CD14-positive monocyte (primary cell): ENCODE measurements around the gene ZNF44. TPM values are rescaled to one million over a fixed set of nuclear protein-coding genes. Genes with fewer than 3 reads are reported as not detected.

ENCODE experiments used
- DNase-seq, 3 donors: peaks; one replicate each; pipeline ENCODE4 v3.0.0-alpha.2; 2011 to 2022
- H2AFZ ChIP-seq: 2 replicates; pipeline ENCODE4 v1.6.0; 2012; ENCODE audit warnings: mild to moderate bottlenecking, low read depth, low read length, inconsistent platforms; ENCODE audit not compliant: insufficient read depth, poor library complexity, severe bottlenecking
- H3K27ac ChIP-seq, 2 donors: 1 replicate in 1 of 2; 2 replicates in 1 of 2; pipeline ENCODE4 v1.5.1; 2012 to 2013; ENCODE audit warnings: low read length in 2 of 2, control low read depth in 1 of 2, inconsistent platforms in 1 of 2, low read depth in 1 of 2, mild to moderate bottlenecking in 1 of 2
- H3K27me3 ChIP-seq, 2 donors: one replicate each; pipeline versions ENCODE4 v1.6.0 to v1.6.1; 2011 to 2013; ENCODE audit warnings: low read length in 2 of 2; ENCODE audit not compliant: control insufficient read depth in 2 of 2, insufficient read depth in 2 of 2
- H3K36me3 ChIP-seq, 2 donors: replicated peaks in 1 of 2; 1 replicate in 1 of 2; 2 replicates in 1 of 2; pipeline versions ENCODE4 v1.5.1 to v1.6.1; 2012 to 2013; ENCODE audit warnings: low read length in 2 of 2, control low read depth in 1 of 2, inconsistent platforms in 1 of 2, mild to moderate bottlenecking in 1 of 2; ENCODE audit not compliant: insufficient read depth in 2 of 2, control insufficient read depth in 1 of 2
- H3K4me1 ChIP-seq, 2 donors: 1 replicate in 1 of 2; 2 replicates in 1 of 2; pipeline versions ENCODE4 v1.5.1 to v1.6.1; 2012 to 2013; ENCODE audit warnings: low read length in 2 of 2, control low read depth in 1 of 2, inconsistent platforms in 1 of 2, mild to moderate bottlenecking in 1 of 2, moderate library complexity in 1 of 2; ENCODE audit not compliant: insufficient read depth in 2 of 2, control insufficient read depth in 1 of 2
- H3K4me2 ChIP-seq: replicated peaks from 2 replicates; pipeline ENCODE3; 2012; ENCODE audit warnings: low read length, moderate library complexity, mild to moderate bottlenecking; ENCODE audit not compliant: poor library complexity, severe bottlenecking; ENCODE audit errors: extremely low read depth
- H3K4me3 ChIP-seq, 3 experiments: fragments of 200-600 bp in 1 of 3; sonication (generic) in 1 of 3; replicated peaks in 1 of 3; 1 replicate in 2 of 3; 2 replicates in 1 of 3; pipeline ENCODE4 v1.5.1; 2011 to 2013; ENCODE audit warnings: low read length in 3 of 3, mild to moderate bottlenecking in 3 of 3, control low read depth in 2 of 3, low read depth in 2 of 3, inconsistent platforms in 1 of 3, moderate library complexity in 1 of 3
- H3K79me2 ChIP-seq: 2 replicates; pipeline ENCODE4 v1.6.0; 2012; ENCODE audit warnings: mild to moderate bottlenecking, control low read depth, inconsistent platforms, low read length, moderate library complexity; ENCODE audit not compliant: insufficient read depth
- H3K9ac ChIP-seq: 2 replicates; pipeline ENCODE4 v1.6.0; 2017; ENCODE audit warnings: low read length, mild to moderate bottlenecking; ENCODE audit not compliant: insufficient read depth, poor library complexity, severe bottlenecking
- H3K9me3 ChIP-seq, 2 donors: replicated peaks in 1 of 2; 1 replicate in 1 of 2; 2 replicates in 1 of 2; pipeline versions ENCODE4 v1.5.1 to v1.6.1; 2012 to 2013; ENCODE audit warnings: low read length in 2 of 2, control low read depth in 1 of 2; ENCODE audit not compliant: control insufficient read depth in 1 of 2, insufficient read depth in 1 of 2
- H4K20me1 ChIP-seq: 2 replicates; pipeline ENCODE4 v1.6.0; 2012; ENCODE audit warnings: mild to moderate bottlenecking, low read length, control low read depth, moderate library complexity; ENCODE audit not compliant: insufficient read depth
- H3K27ac Mint-ChIP-seq, 7 donors: one replicate each; pipeline ENCODE4 v1.8.0; 2020; ENCODE audit warnings: mild to moderate bottlenecking in 7 of 7, mixed read lengths in 7 of 7, moderate library complexity in 6 of 7, inconsistent platforms in 2 of 7
- H3K27me3 Mint-ChIP-seq, 3 donors: one replicate each; pipeline ENCODE4 v1.8.0; 2021 to 2022; ENCODE audit warnings: low read depth in 3 of 3, mild to moderate bottlenecking in 3 of 3, mixed read lengths in 3 of 3, moderate library complexity in 3 of 3, inconsistent platforms in 1 of 3
- H3K36me3 Mint-ChIP-seq, 2 donors: one replicate each; pipeline ENCODE4 v1.8.0; 2020; ENCODE audit warnings: mixed read lengths in 2 of 2, inconsistent platforms in 1 of 2, mild to moderate bottlenecking in 1 of 2
- H3K4me1 Mint-ChIP-seq: one replicate; pipeline ENCODE4 v1.8.0; 2020; ENCODE audit warnings: mild to moderate bottlenecking, mixed read lengths
- H3K4me3 Mint-ChIP-seq, 2 donors: one replicate each; pipeline ENCODE4 v1.8.0; 2020; ENCODE audit warnings: mild to moderate bottlenecking in 2 of 2, mixed read lengths in 2 of 2, moderate library complexity in 1 of 2
- H3K9me3 Mint-ChIP-seq, 7 donors: one replicate each; pipeline ENCODE4 v1.8.0; 2020 to 2022; ENCODE audit warnings: mixed read lengths in 7 of 7, mild to moderate bottlenecking in 6 of 7, moderate library complexity in 6 of 7, inconsistent platforms in 2 of 7
- CTCF ChIP-seq: fragments of 200-600 bp; IDR thresholded peaks from one replicate; pipeline ENCODE4 v1.8.0; 2022; ENCODE audit warnings: antibody characterized with exemption, mild to moderate bottlenecking
- WGBS: methylation state at CpG from one replicate; pipeline ENCODE4 v1.1.5; 2013; ENCODE audit warnings: missing lambda C conversion rate; ENCODE audit not compliant: insufficient coverage; 5-methylcytosine and 5-hydroxymethylcytosine counted together
- intact Hi-C, 2 donors: fragments of 100-400 bp; cut with micrococcal nuclease; formaldehyde crosslinking; loops; one replicate each; pipeline versions ENCODE4 v1.15.0 to v1.15.1; 2023
- polyA plus RNA-seq, 3 donors: library from polyadenylated mRNA; depleted of rRNA in 1 of 3; unstranded in 2 of 3; stranded (reverse) in 1 of 3; fragments of 300-500 nt in 2 of 3; fragments of >200 nt in 1 of 3; fragmentation: Illumina TruSeq in 2 of 3; gene quantifications; 1 replicate in 2 of 3; 2 replicates in 1 of 3; pipeline ENCODE4 v1.2.3, GENCODE V29; 2012 to 2021

The ZNF44 gene
- polyA plus RNA-seq, 3 donors: 6.7 to 10.1 (median 9.7) TPM

DNA sequence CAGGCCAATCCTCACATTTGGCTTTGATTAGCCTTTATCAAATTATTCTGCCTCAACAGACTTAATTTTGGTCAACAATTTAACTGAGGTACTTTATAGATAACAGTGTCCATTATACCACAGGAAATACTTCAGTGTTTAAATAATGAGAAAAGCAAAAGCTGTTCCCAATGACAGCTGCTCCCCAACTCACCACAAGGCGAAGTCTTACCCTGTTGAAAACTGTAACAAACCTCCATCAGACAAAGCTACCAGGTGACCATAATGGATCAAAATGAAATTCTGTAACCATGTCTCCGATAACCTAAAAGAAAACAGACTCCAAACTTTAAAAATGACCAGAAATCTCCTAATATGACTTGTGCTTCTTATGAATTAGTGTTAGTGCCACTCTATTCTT, 50.3 kb downstream of the ZNF44 start:
- H3K27ac Mint-ChIP-seq: no peak overlapping the region
- Histone ChIP-seq H3K4me2 (no peak overlapping the region), H3K9me3 (peaks cover 47 to 96% of the 10 kb centered on the region in 2 donors), H3K36me3 (peaks cover 7 to 30% of the 10 kb centered on the region in 2 donors), H3K4me3 (no peak overlapping the region), H3K27me3 (no peaks in the 10 kb centered on the region), H3K27ac (no peak overlapping the region), H3K4me1 (no peaks in the 10 kb centered on the region), H2AFZ (no peak overlapping the region), H4K20me1 (no peaks in the 10 kb centered on the region), H3K9ac (no peak overlapping the region), H3K79me2 (no peaks in the 10 kb centered on the region)
- no peaks in the 10 kb centered on the region for H3K27me3 Mint-ChIP-seq
- TF ChIP-seq CTCF: no peak
- H3K4me1 Mint-ChIP-seq: no peaks in the 10 kb centered on the region
- 100% methylated on average over 1 of the region's 2 CpGs for WGBS
- no peak overlapping the region for H3K4me3 Mint-ChIP-seq
- H3K9me3 Mint-ChIP-seq: peaks cover 42 to 82% (median 63%) of the 10 kb centered on the region in 7 donors
- intact Hi-C loops: no loop called here
- peaks cover 9 to 25% of the 10 kb centered on the region in 2 donors for H3K36me3 Mint-ChIP-seq
- no peak for DNase-seq

GRCh38 chr19:12237143-12237839, 57.4 kb downstream of the ZNF44 start:
- DNase-seq: no peak

More at GRCh38 chr19:12237143-12237839, 57.4 kb downstream of the ZNF44 start:
- peaks cover 0 to 2% (median 1%) of the 10 kb centered on the region in 3 donors for H3K27me3 Mint-ChIP-seq
- peaks cover 2 to 20% of the 10 kb centered on the region in 2 donors for H3K36me3 Mint-ChIP-seq
- intact Hi-C loops: no loop called here
- no peaks in the 10 kb centered on the region for H3K79me2 ChIP-seq
- H3K4me3 Mint-ChIP-seq: no peak overlapping the region
- 98% methylated on average over 26 of the region's 37 CpGs for WGBS
- no peak for TF ChIP-seq CTCF
- no peaks in the 10 kb centered on the region for H3K27me3 ChIP-seq
- H3K9me3 Mint-ChIP-seq: peaks cover 44 to 89% (median 77%) of the 10 kb centered on the region in 7 donors
- H4K20me1 ChIP-seq: no peaks in the 10 kb centered on the region
- H3K4me1 Mint-ChIP-seq: no peaks in the 10 kb centered on the region
- H3K4me2 ChIP-seq: no peak overlapping the region
- H3K27ac Mint-ChIP-seq: no peak overlapping the region
- H3K9ac ChIP-seq: no peak overlapping the region
- H3K4me1 ChIP-seq: no peaks in the 10 kb centered on the region
- H2AFZ ChIP-seq: no peak overlapping the region
- H3K27ac ChIP-seq: no peak overlapping the region
- peaks cover 0 to 5% of the 10 kb centered on the region in 2 donors for H3K36me3 ChIP-seq
- H3K9me3 ChIP-seq: peaks cover 74 to 95% of the 10 kb centered on the region in 2 donors
- H3K4me3 ChIP-seq: peak overlapping the region in 1 of 3 experiments; percentile 11
